Nephron (organoid): ENCODE data around the gene HNRNPA0.

Source experiments
- H3K27ac Mint-ChIP-seq, 3 experiments: 2 replicates each; pipeline ENCODE4 v1.8.0; 2020; ENCODE audit warnings: mixed read lengths in 3 of 3, mild to moderate bottlenecking in 2 of 3, moderate library complexity in 1 of 3
- H3K27me3 Mint-ChIP-seq: 2 replicates; pipeline ENCODE4 v1.8.0; 2021; ENCODE audit warnings: low read depth, mild to moderate bottlenecking, moderate library complexity, mixed read lengths
- H3K36me3 Mint-ChIP-seq: 2 replicates; pipeline ENCODE4 v1.8.0; 2020; ENCODE audit warnings: low read depth, mixed read lengths
- H3K4me1 Mint-ChIP-seq: 2 replicates; pipeline ENCODE4 v1.8.0; 2020; ENCODE audit warnings: mixed read lengths
- H3K4me3 Mint-ChIP-seq, 3 experiments: 2 replicates each; pipeline ENCODE4 v1.8.0; 2020; ENCODE audit warnings: mild to moderate bottlenecking in 3 of 3, mixed read lengths in 3 of 3, moderate library complexity in 2 of 3
- H3K9me3 Mint-ChIP-seq: 2 replicates; pipeline ENCODE4 v1.8.0; 2020; ENCODE audit warnings: mixed read lengths
- TF ChIP-seq, protein P1 (sequence below), 3 experiments: fragments of 200-600 bp; sonication (generic); IDR thresholded peaks; one replicate each; pipeline ENCODE4 v1.5.0; 2021; ENCODE audit warnings: antibody characterized with exemption in 3 of 3; ENCODE audit not compliant: unreplicated experiment in 3 of 3

Gene HNRNPA0

DNA sequence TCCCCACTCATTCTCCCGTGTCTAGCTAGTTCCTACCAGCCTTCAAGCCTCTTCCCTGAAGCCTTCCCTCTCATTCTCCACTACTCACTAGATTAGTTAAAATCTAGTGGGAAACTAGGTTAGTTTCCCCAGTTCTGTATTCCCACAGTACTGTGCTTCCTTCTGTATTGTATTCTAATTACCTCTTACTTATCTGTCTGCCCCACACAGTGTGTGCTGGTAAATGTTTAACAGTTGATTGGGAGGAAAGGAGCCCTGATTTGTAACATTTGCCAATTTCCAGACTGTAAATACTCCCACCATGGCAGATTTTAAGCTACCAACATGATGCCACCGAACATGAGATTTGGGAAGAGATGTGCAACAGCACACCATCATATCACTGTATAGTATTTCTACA is 26.5 kb downstream of the HNRNPA0 start:
- no peaks in the 10 kb centered on the region for H3K36me3 Mint-ChIP-seq
- TF ChIP-seq, protein P1, sequence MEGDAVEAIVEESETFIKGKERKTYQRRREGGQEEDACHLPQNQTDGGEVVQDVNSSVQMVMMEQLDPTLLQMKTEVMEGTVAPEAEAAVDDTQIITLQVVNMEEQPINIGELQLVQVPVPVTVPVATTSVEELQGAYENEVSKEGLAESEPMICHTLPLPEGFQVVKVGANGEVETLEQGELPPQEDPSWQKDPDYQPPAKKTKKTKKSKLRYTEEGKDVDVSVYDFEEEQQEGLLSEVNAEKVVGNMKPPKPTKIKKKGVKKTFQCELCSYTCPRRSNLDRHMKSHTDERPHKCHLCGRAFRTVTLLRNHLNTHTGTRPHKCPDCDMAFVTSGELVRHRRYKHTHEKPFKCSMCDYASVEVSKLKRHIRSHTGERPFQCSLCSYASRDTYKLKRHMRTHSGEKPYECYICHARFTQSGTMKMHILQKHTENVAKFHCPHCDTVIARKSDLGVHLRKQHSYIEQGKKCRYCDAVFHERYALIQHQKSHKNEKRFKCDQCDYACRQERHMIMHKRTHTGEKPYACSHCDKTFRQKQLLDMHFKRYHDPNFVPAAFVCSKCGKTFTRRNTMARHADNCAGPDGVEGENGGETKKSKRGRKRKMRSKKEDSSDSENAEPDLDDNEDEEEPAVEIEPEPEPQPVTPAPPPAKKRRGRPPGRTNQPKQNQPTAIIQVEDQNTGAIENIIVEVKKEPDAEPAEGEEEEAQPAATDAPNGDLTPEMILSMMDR (IDR thresholded peaks at IDR 0.05; ENCODE audit: unreplicated experiment in 3 of 3) = no peak
- H3K9me3 Mint-ChIP-seq = no peaks in the 10 kb centered on the region
- H3K27ac Mint-ChIP-seq = no peak overlapping the region
- H3K4me1 Mint-ChIP-seq = no peaks in the 10 kb centered on the region
- no peaks in the 10 kb centered on the region for H3K27me3 Mint-ChIP-seq
- no peak overlapping the region for H3K4me3 Mint-ChIP-seq

DNA sequence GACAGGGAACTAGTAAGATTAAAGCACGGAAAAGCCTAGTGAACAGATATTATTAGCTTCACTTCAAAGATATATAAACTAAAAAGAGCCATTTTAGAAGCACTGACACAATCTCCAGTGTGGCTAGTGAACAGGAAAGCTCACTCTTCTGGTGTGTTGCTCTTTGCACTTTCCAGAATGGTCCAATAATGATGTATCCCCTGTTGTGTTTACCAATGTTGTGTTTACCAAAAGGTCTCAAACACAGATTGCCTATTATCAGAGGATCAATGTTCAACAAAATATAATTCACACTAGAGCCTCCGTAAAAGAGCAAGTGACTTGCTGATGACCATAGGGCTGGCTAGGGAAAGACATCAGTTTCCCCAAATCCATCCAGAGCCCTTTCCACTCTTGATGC is 29.9 kb downstream of the HNRNPA0 start:
- Mint-ChIP-seq H3K9me3 (no peaks in the 10 kb centered on the region), H3K27me3 (no peaks in the 10 kb centered on the region), H3K4me3 (no peak overlapping the region), H3K4me1 (no peaks in the 10 kb centered on the region), H3K27ac (no peak overlapping the region), H3K36me3 (peaks cover 3% of the 10 kb centered on the region)
- TF ChIP-seq, protein P1 (IDR thresholded peaks at IDR 0.05; ENCODE audit: unreplicated experiment in 3 of 3) = no peak

DNA sequence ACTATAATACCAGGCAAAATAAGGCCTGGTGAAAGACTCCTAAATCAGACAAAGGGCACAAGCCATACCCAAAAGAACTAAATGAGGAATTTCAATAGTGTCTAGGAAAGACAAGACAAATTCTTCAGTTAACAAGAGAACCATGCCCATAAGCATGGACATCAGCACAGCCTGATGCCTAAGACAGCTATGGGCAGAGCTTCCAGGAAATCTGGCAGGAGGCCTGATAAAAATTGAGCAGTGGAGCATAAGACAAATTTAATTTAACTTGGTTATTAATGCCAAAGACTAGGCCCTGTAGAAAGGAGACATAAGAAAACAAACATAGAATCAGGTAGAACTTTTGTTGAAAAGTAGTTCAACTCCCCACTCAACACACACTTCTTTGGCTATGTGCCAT is 35.6 kb downstream of the HNRNPA0 start:
- TF ChIP-seq, protein P1 (IDR thresholded peaks at IDR 0.05; ENCODE audit: unreplicated experiment in 3 of 3) = no peak
- H3K9me3 Mint-ChIP-seq = peaks cover 11% of the 10 kb centered on the region
- H3K36me3 Mint-ChIP-seq = peaks cover 30% of the 10 kb centered on the region
- H3K27ac Mint-ChIP-seq = no peak overlapping the region
- H3K27me3 Mint-ChIP-seq = no peaks in the 10 kb centered on the region
- no peaks in the 10 kb centered on the region for H3K4me1 Mint-ChIP-seq
- H3K4me3 Mint-ChIP-seq = no peak overlapping the region

DNA sequence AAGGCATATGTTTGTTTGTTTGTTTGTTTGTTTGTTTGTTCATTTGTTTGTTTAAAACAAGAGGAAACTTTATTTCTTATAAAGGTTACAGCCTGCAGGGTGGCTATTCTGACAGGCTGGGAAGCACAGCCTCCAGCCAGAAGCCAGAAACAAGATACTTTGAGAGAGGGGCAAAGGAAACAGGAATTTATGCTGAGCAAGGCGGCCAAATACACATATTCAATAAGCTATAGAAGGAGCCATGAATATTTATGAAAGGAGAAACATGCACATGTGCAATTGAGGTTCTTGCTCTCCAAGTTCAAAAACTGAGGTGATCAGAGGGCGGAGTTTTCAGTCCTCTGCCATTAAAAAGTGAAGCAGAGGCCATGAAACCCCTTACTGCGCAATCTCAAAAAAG is 37.8 kb downstream of the HNRNPA0 start:
- H3K4me3 Mint-ChIP-seq = no peak overlapping the region
- no peaks in the 10 kb centered on the region for H3K4me1 Mint-ChIP-seq
- no peaks in the 10 kb centered on the region for H3K27me3 Mint-ChIP-seq
- H3K36me3 Mint-ChIP-seq = peaks cover 48% of the 10 kb centered on the region
- H3K27ac Mint-ChIP-seq = no peak overlapping the region
- TF ChIP-seq, protein P1 (IDR thresholded peaks at IDR 0.05; ENCODE audit: unreplicated experiment in 3 of 3) = no peak
- H3K9me3 Mint-ChIP-seq = peaks cover 23% of the 10 kb centered on the region

DNA sequence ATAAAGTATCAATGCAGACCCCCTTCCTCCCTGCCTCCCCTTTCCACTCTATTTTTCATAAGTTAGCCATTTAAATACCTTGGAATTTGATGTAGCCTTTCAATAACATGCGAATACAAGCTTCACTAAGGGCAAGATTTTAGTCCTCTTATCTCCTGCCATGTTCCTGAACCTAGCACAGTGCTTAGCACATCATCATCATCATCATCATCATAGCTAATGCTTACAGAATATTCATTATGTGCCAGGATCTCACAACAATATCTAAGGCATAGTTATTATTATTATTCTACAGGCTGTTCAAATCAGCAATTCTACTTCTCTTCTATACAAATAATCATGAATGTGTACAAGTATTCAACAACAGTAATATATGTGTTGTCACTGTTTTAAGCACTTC is 38.7 kb downstream of the HNRNPA0 start:
- Mint-ChIP-seq H3K27ac (no peak overlapping the region), H3K9me3 (peaks cover 26% of the 10 kb centered on the region), H3K4me1 (no peaks in the 10 kb centered on the region), H3K4me3 (no peak overlapping the region), H3K36me3 (peaks cover 56% of the 10 kb centered on the region), H3K27me3 (no peaks in the 10 kb centered on the region)
- TF ChIP-seq, protein P1 (IDR thresholded peaks at IDR 0.05; ENCODE audit: unreplicated experiment in 3 of 3) = no peak

DNA sequence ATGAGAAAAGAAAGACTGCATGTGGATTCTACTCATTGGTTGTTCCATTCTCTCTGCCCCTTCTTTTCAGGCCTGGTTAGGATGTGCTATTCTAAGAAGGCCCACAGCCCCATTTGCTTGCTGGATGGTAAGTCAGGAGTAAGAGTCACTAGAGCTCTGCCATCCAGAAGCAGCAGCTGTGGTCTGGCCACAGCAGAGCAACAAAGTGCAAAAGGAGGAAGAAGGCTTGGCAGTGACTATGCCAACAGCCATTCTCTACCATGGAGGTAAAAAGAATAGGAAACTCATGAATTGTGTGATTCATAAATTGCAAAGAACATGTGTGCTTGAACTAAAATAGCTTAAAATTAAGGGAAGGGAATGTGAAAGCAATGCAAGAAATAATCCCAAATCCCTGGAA is 39.2 kb downstream of the HNRNPA0 start:
- peaks cover 56% of the 10 kb centered on the region for H3K36me3 Mint-ChIP-seq
- no peaks in the 10 kb centered on the region for H3K27me3 Mint-ChIP-seq
- H3K27ac Mint-ChIP-seq = no peak overlapping the region
- TF ChIP-seq, protein P1 (IDR thresholded peaks at IDR 0.05; ENCODE audit: unreplicated experiment in 3 of 3) = no peak
- no peak overlapping the region for H3K4me3 Mint-ChIP-seq
- H3K4me1 Mint-ChIP-seq = no peaks in the 10 kb centered on the region
- peaks cover 26% of the 10 kb centered on the region for H3K9me3 Mint-ChIP-seq
